ENCODE results near the gene ATG2A. TPM values are rescaled to one million over a fixed set of nuclear protein-coding genes. Genes with fewer than 3 reads are reported as not detected.

ATG2A gene
- total and polyA plus RNA-seq, 2 experiments from 2014 or later: 13.3 to 36.2 TPM

- TF ChIP-seq CTCF (IDR thresholded peaks at IDR 0.05; ENCODE audit: low read depth, low read length): no peak
- Histone ChIP-seq H3K4me1 (ENCODE audit: low read depth) (no peaks in the 10 kb centered on the region), H3K36me3 (peaks cover 8% of the 10 kb centered on the region), H3K27me3 (no peaks in the 10 kb centered on the region), H3K27ac (no peak overlapping the region), H3K4me3 (no peak overlapping the region), H3K9me3 (ENCODE audit: low read depth) (no peaks in the 10 kb centered on the region)
- DNase-seq (ENCODE audit: low read depth in 1 of 2, low spot score in 1 of 2): peak in 1 of 2 donors; percentile 62
Measured at GRCh38 chr11:64856382-64857227, 60.4 kb downstream of the ATG2A start.

GRCh38 chr11:64855596-64856304, 61.3 kb downstream of the ATG2A start:
- H3K36me3 ChIP-seq: peaks cover 8% of the 10 kb centered on the region
- H3K4me1 ChIP-seq (ENCODE audit: low read depth): no peaks in the 10 kb centered on the region
- no peaks in the 10 kb centered on the region for H3K27me3 ChIP-seq
- no peak for TF ChIP-seq CTCF (IDR thresholded peaks at IDR 0.05; ENCODE audit: low read depth, low read length)
- no peak overlapping the region for H3K27ac ChIP-seq
- no peaks in the 10 kb centered on the region for H3K9me3 ChIP-seq (ENCODE audit: low read depth)
- no peak overlapping the region for H3K4me3 ChIP-seq
- no peak for DNase-seq (ENCODE audit: low read depth in 1 of 2, low spot score in 1 of 2)

- H3K36me3 ChIP-seq: peaks cover 7% of the 10 kb centered on the region
- no peak overlapping the region for H3K27ac ChIP-seq
- DNase-seq (ENCODE audit: low read depth in 1 of 2, low spot score in 1 of 2): peak in 1 of 2 donors; percentile 87
- H3K4me1 ChIP-seq (ENCODE audit: low read depth): no peaks in the 10 kb centered on the region
- no peak for TF ChIP-seq CTCF (IDR thresholded peaks at IDR 0.05; ENCODE audit: low read depth, low read length)
- no peaks in the 10 kb centered on the region for H3K27me3 ChIP-seq
- no peak overlapping the region for H3K4me3 ChIP-seq
- no peaks in the 10 kb centered on the region for H3K9me3 ChIP-seq (ENCODE audit: low read depth)
Measured at GRCh38 chr11:64854534-64855502, 62.2 kb downstream of the ATG2A start.

GRCh38 chr11:64854157-64854533, 62.9 kb downstream of the ATG2A start:
- no peak for DNase-seq (ENCODE audit: low read depth in 1 of 2, low spot score in 1 of 2)
- Histone ChIP-seq H3K9me3 (ENCODE audit: low read depth) (no peaks in the 10 kb centered on the region), H3K4me1 (ENCODE audit: low read depth) (no peaks in the 10 kb centered on the region), H3K27ac (no peak overlapping the region), H3K36me3 (no peaks in the 10 kb centered on the region), H3K4me3 (no peak overlapping the region), H3K27me3 (no peaks in the 10 kb centered on the region)
- TF ChIP-seq CTCF (IDR thresholded peaks at IDR 0.05; ENCODE audit: low read depth, low read length): no peak

GRCh38 chr11:64853709-64854108, 63.3 kb downstream of the ATG2A start:
- no peaks in the 10 kb centered on the region for H3K4me1 ChIP-seq (ENCODE audit: low read depth)

More at GRCh38 chr11:64853709-64854108, 63.3 kb downstream of the ATG2A start:
- no peaks in the 10 kb centered on the region for H3K27me3 ChIP-seq
- H3K36me3 ChIP-seq: no peaks in the 10 kb centered on the region
- no peak for TF ChIP-seq CTCF (IDR thresholded peaks at IDR 0.05; ENCODE audit: low read depth, low read length)
- H3K9me3 ChIP-seq (ENCODE audit: low read depth): no peaks in the 10 kb centered on the region
- no peak for DNase-seq (ENCODE audit: low read depth in 1 of 2, low spot score in 1 of 2)
- H3K4me3 ChIP-seq: no peak overlapping the region
- no peak overlapping the region for H3K27ac ChIP-seq

Data from cardiac muscle cell (in vitro differentiated cells and primary cell).